HG02981 (cell line): ENCODE results near the gene CALN1.

Experiments used
- ATAC-seq: cut with Tn5 transposase; IDR thresholded peaks from one replicate; pipeline ENCODE4 v1.9.1; 2021; ENCODE audit warnings: mild to moderate bottlenecking, moderate library complexity; ENCODE audit not compliant: unreplicated experiment

Gene CALN1

GRCh38 chr7:72326811-72327210 is 85.3 kb downstream of the CALN1 start:
- no peak for ATAC-seq

GRCh38 chr7:72326365-72326764 is 85.8 kb downstream of the CALN1 start:
- no peak for ATAC-seq

GRCh38 chr7:72325561-72325960 is 86.6 kb downstream of the CALN1 start:
- no peak for ATAC-seq

GRCh38 chr7:72321637-72322036 is 90.5 kb downstream of the CALN1 start:
- ATAC-seq, result no peak

- no peak for ATAC-seq
Measured at GRCh38 chr7:72321081-72321480, 91.1 kb downstream of the CALN1 start.

GRCh38 chr7:72317341-72317740 is 94.8 kb downstream of the CALN1 start:
- ATAC-seq, result no peak

GRCh38 chr7:72316148-72316547 is 96.0 kb downstream of the CALN1 start:
- no peak for ATAC-seq

GRCh38 chr7:72313906-72314305 is 98.2 kb downstream of the CALN1 start:
- ATAC-seq, result no peak

- ATAC-seq, result no peak
Measured at GRCh38 chr7:72310301-72310700, 101.8 kb downstream of the CALN1 start.

- ATAC-seq, result no peak
Measured at GRCh38 chr7:72309476-72309875, 102.7 kb downstream of the CALN1 start.

- no peak for ATAC-seq
Measured at GRCh38 chr7:72308986-72309385, 103.2 kb downstream of the CALN1 start.

GRCh38 chr7:72307566-72307965 is 104.6 kb downstream of the CALN1 start:
- no peak for ATAC-seq

- ATAC-seq, result no peak
Measured at GRCh38 chr7:72298912-72299311, 113.2 kb downstream of the CALN1 start.

- ATAC-seq, result no peak
Measured at GRCh38 chr7:72298091-72298490, 114.0 kb downstream of the CALN1 start.

GRCh38 chr7:72297636-72298035 is 114.5 kb downstream of the CALN1 start:
- no peak for ATAC-seq

- no peak for ATAC-seq
Measured at GRCh38 chr7:72292794-72293193, 119.3 kb downstream of the CALN1 start.

GRCh38 chr7:72292118-72292517 is 120.0 kb downstream of the CALN1 start:
- no peak for ATAC-seq

- ATAC-seq, result no peak
Measured at GRCh38 chr7:72286519-72286918, 125.6 kb downstream of the CALN1 start.

- no peak for ATAC-seq
Measured at GRCh38 chr7:72283309-72283708, 128.8 kb downstream of the CALN1 start.

GRCh38 chr7:72281308-72281707 is 130.8 kb downstream of the CALN1 start:
- no peak for ATAC-seq

- no peak for ATAC-seq
Measured at GRCh38 chr7:72279203-72279602, 132.9 kb downstream of the CALN1 start.

GRCh38 chr7:72278550-72278949 is 133.6 kb downstream of the CALN1 start:
- no peak for ATAC-seq

GRCh38 chr7:72275382-72276070 is 136.6 kb downstream of the CALN1 start:
- ATAC-seq, result no peak
